Endothelial cell of umbilical vein (primary cell): Measurements from ENCODE around the gene DNTT.

Experiments used
- TF ChIP-seq, protein P1 (sequence below): IDR thresholded peaks from 2 replicates; pipeline ENCODE4 v1.6.1; 2011; ENCODE audit not compliant: insufficient read depth, insufficient read length
- TF ChIP-seq, protein P2 (sequence below), 2 donors: IDR thresholded peaks; 1 replicate in 1 of 2; 2 replicates in 1 of 2; pipeline ENCODE4 v1.5.1; 2011; ENCODE audit warnings: low read length in 2 of 2, mild to moderate bottlenecking in 2 of 2, moderate library complexity in 2 of 2, control low read depth in 1 of 2, inconsistent platforms in 1 of 2, low read depth in 1 of 2; ENCODE audit not compliant: insufficient read depth in 1 of 2; ENCODE audit errors: extremely low read depth in 1 of 2

DNA sequence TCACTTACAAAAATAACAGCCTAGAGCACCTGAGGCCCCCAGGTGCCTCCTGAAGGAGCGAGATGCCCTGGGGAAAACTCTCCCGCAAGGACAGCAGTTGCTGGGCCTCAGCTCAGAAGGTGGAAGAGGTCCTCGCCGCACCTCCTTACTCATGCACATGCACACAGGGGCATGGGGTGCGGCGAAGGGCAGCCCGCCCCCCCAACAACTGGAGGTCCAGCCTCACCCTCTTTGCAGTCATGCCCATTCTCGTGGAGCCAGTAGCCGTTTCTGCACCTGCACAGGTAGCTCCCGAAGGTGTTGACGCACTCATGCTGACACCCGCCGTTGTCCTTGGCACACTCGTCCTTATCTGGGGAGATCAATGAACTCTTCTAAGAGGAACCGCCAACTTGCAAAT is 74.5 kb downstream of the DNTT start:
- TF ChIP-seq, protein P1, sequence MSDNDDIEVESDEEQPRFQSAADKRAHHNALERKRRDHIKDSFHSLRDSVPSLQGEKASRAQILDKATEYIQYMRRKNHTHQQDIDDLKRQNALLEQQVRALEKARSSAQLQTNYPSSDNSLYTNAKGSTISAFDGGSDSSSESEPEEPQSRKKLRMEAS, result no peak
- TF ChIP-seq, protein P2, sequence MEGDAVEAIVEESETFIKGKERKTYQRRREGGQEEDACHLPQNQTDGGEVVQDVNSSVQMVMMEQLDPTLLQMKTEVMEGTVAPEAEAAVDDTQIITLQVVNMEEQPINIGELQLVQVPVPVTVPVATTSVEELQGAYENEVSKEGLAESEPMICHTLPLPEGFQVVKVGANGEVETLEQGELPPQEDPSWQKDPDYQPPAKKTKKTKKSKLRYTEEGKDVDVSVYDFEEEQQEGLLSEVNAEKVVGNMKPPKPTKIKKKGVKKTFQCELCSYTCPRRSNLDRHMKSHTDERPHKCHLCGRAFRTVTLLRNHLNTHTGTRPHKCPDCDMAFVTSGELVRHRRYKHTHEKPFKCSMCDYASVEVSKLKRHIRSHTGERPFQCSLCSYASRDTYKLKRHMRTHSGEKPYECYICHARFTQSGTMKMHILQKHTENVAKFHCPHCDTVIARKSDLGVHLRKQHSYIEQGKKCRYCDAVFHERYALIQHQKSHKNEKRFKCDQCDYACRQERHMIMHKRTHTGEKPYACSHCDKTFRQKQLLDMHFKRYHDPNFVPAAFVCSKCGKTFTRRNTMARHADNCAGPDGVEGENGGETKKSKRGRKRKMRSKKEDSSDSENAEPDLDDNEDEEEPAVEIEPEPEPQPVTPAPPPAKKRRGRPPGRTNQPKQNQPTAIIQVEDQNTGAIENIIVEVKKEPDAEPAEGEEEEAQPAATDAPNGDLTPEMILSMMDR (IDR thresholded peaks at IDR 0.05; ENCODE audit: extremely low read depth in 1 of 2, insufficient read depth in 1 of 2, low read depth in 1 of 2, low read length in 2 of 2), result no peak
